Progenitor cell of endocrine pancreas (in vitro differentiated cells): ENCODE measurements around the gene TAF8. TPM values are rescaled to one million over a fixed set of nuclear protein-coding genes. Genes with fewer than 3 reads are reported as not detected.

Experiments used
- DNase-seq: peaks from one replicate; pipeline ENCODE4 v3.0.0; 2021; ENCODE audit warnings: low spot score; ENCODE audit not compliant: unreplicated experiment
- H3K27ac Mint-ChIP-seq: 2 replicates; pipeline ENCODE4 v1.8.0; 2021; ENCODE audit warnings: mild to moderate bottlenecking, moderate library complexity, mixed read lengths
- H3K27me3 Mint-ChIP-seq: 2 replicates; pipeline ENCODE4 v1.8.0; 2021; ENCODE audit warnings: mixed read lengths
- H3K36me3 Mint-ChIP-seq: 2 replicates; pipeline ENCODE4 v1.8.0; 2022; ENCODE audit warnings: mixed read lengths; ENCODE audit not compliant: insufficient read depth
- H3K4me1 Mint-ChIP-seq: 2 replicates; pipeline ENCODE4 v1.8.0; 2021; ENCODE audit warnings: low read depth, mixed read lengths
- H3K4me3 Mint-ChIP-seq: 2 replicates; pipeline ENCODE4 v1.8.0; 2021; ENCODE audit warnings: low read depth, mild to moderate bottlenecking, moderate library complexity, mixed read lengths
- H3K9me3 Mint-ChIP-seq: 2 replicates; pipeline ENCODE4 v1.8.0; 2021; ENCODE audit warnings: low read depth, mixed read lengths
- CTCF ChIP-seq: fragments of 200-600 bp; sonication (generic); IDR thresholded peaks from one replicate; pipeline ENCODE4 v1.5.0; 2021; ENCODE audit warnings: antibody characterized with exemption, mild to moderate bottlenecking; ENCODE audit not compliant: unreplicated experiment
- total RNA-seq: library from RNA; stranded (reverse); gene quantifications from 2 replicates; pipeline ENCODE4 v1.2.1, GENCODE V29; 2021

Gene TAF8
- total RNA-seq, 1 donor from 2014 or later = 38.9 TPM

DNA sequence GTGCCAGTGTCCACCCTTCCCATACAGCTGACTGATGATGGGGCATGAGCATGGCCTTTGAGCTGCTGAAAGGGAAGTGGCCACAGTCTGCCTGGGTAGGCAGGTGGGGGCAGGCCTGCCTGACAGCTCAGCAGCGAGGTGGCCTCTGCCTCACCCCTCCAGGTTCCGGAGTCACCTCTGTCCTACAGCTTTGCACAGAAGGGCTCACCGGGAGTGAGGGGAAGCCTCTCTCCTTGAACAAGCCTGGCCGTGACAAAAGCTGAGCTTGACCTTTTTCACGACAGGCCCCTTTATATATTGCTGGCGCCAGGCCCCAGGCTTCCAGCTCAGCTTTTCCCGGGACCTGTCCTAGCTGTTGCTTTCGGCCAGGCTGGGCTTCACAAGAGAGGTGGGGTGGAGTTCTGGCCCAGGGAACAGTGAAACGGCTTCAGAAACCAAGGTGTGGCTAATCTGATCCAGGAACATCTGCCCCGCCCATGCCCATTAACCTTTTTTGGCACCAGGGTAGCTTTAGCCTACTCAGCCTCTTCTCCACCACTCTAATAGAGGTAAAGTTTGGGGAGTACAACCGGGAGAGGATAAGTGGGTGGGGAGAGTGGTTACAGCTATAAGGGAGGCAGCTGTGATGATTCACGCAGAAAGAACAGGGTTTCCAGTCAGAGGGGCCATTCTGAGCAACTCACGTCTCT lies 49.2 kb downstream of the TAF8 start:
- no peak for TF ChIP-seq CTCF
- DNase-seq = no peak
- H3K9me3 Mint-ChIP-seq = no peaks in the 10 kb centered on the region
- H3K27me3 Mint-ChIP-seq = peaks cover 15% of the 10 kb centered on the region
- H3K27ac Mint-ChIP-seq = peak overlapping the region; percentile 42
- H3K4me3 Mint-ChIP-seq = no peak overlapping the region
- peaks cover 4% of the 10 kb centered on the region for H3K36me3 Mint-ChIP-seq
- peaks cover 18% of the 10 kb centered on the region for H3K4me1 Mint-ChIP-seq

DNA sequence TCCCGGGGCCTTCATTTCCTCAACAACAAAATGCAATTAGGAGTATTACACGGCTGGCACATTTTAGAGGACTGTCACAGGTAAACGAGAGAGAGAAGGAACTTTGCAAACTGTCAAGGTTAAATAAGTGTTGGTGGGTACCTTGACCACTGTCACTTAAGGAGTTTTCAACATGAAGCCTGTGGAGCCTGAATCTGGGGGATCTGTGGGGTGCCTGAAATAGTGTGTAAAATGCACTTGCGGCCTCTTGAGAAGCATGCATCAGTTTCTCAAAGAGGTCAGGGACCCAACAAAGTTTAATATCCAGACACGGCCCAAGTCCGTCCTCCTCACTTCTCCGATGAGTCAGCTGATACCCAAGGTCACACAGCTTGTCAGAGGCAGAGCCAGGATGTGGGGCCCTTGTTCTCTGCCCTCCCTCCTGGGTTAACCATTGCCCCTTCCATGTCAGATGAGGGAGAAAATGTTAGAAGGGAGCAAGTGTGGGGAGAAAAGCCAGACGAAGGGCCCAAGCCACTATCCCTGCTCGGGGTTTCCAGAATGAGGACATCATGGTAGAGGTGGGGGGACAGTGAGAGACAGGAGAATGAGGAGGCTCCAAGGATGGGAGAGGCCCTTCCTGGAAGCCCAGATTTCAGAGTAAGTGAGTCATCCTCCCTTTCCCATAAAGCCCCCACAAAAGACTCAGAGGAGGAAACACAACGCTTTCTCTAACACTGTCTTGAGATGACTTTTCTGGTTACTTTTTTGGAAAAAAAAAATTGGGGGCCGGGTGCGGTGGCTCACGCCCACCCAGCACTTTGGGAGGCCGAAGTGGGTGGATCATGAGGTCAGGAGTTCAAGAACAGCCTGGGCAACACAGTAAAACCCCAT lies 49.9 kb downstream of the TAF8 start:
- H3K9me3 Mint-ChIP-seq = no peaks in the 10 kb centered on the region
- H3K4me3 Mint-ChIP-seq = no peak overlapping the region
- H3K36me3 Mint-ChIP-seq = peaks cover 4% of the 10 kb centered on the region
- peaks cover 18% of the 10 kb centered on the region for H3K4me1 Mint-ChIP-seq
- no peak for DNase-seq
- peaks cover 15% of the 10 kb centered on the region for H3K27me3 Mint-ChIP-seq
- no peak for TF ChIP-seq CTCF
- H3K27ac Mint-ChIP-seq = peak overlapping the region; percentile 42

DNA sequence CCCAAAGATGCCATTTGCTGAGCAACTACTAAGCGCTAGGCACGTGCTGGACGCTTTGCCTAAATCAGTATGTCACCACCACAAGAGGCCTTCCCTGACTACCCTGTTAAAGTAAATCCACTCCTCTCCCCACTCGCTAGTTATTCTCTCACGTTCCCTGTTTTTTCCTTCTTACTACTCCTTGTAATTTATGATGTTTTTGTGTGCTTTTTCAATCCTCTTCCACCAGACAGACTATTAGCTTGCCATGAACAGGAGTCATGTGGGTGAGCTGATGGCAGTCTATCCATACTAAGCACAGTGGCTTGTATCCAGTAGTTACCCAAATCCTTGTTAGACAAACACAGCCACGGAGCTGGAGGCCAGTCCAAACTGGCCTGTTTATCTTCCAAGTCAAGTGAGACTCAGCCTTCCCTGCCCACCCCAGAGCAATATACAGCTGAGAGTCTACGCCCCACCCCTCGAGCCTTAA lies 50.9 kb downstream of the TAF8 start:
- peaks cover 14% of the 10 kb centered on the region for H3K27me3 Mint-ChIP-seq
- H3K9me3 Mint-ChIP-seq = no peaks in the 10 kb centered on the region
- H3K4me3 Mint-ChIP-seq = no peak overlapping the region
- DNase-seq = no peak
- TF ChIP-seq CTCF = no peak
- H3K27ac Mint-ChIP-seq = no peak overlapping the region
- H3K36me3 Mint-ChIP-seq = peaks cover 4% of the 10 kb centered on the region
- peaks cover 18% of the 10 kb centered on the region for H3K4me1 Mint-ChIP-seq

- peaks cover 16% of the 10 kb centered on the region for H3K4me1 Mint-ChIP-seq
- TF ChIP-seq CTCF = no peak
- no peak for DNase-seq
- peaks cover 4% of the 10 kb centered on the region for H3K36me3 Mint-ChIP-seq
- no peak overlapping the region for H3K27ac Mint-ChIP-seq
- peaks cover 8% of the 10 kb centered on the region for H3K27me3 Mint-ChIP-seq
- H3K9me3 Mint-ChIP-seq = no peaks in the 10 kb centered on the region
- no peak overlapping the region for H3K4me3 Mint-ChIP-seq
These were observed 52.9 kb downstream of the TAF8 start for GRCh38 chr6:42103216-42103615.

DNA sequence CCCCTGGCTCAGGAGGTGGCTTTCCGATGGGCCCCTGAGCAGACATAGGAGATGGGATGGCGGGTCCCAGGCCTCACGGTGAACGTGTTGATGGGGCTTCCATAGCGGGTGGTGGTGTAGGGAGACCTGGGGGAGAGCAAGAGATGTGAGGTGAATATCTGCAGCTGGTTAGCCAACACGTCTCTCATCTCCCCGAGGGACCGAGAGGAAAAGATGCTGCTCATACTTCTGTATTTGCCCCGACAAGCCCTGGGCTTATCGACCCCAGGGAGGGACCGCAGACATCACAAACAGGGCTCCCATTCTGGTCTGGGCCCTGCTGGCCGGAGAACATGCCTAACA lies 53.4 kb downstream of the TAF8 start:
- Mint-ChIP-seq H3K9me3 (no peaks in the 10 kb centered on the region), H3K27me3 (peaks cover 3% of the 10 kb centered on the region), H3K4me3 (peak overlapping the region; percentile 56), H3K27ac (no peak overlapping the region), H3K4me1 (peaks cover 16% of the 10 kb centered on the region), H3K36me3 (peaks cover 4% of the 10 kb centered on the region)
- no peak for TF ChIP-seq CTCF
- DNase-seq = no peak
